H1 (cell line): Measurements from ENCODE around the gene CCER1. TPM values are rescaled to one million over a fixed set of nuclear protein-coding genes. Genes with fewer than 3 reads are reported as not detected.

Experiments used
- polyA plus RNA-seq, 7 experiments: library from polyadenylated mRNA; depleted of rRNA in 3 of 7; stranded (reverse) in 5 of 7; unstranded in 2 of 7; fragments of >200 nt in 5 of 7; fragments of 200-250 nt in 2 of 7; gene quantifications; 1 replicate in 5 of 7; 2 replicates in 1 of 7; 4 replicates in 1 of 7; pipeline versions ENCODE4 v1.2.1 to v1.2.3, GENCODE V29; 2011 to 2013; ENCODE audit warnings: missing spikeins in 2 of 7, mixed read lengths in 2 of 7
- total RNA-seq: library from RNA; stranded (reverse); fragmentation: NEBNext Ultra II Directional; extraction: Animal tissue kit (Norgen Biotek cat#: 25700); gene quantifications from 2 replicates; pipeline ENCODE4 v1.2.1, GENCODE V29; 2021
- TF ChIP-seq, protein P1 (sequence below): IDR thresholded peaks from 2 replicates; pipeline ENCODE4 v1.6.1; 2012; ENCODE audit warnings: inconsistent platforms

CCER1 gene
- total and polyA plus RNA-seq, 2 of the 8 experiments (the other 6 are each of a cell fraction or from before 2014, with no cell fraction given) = not detected

DNA sequence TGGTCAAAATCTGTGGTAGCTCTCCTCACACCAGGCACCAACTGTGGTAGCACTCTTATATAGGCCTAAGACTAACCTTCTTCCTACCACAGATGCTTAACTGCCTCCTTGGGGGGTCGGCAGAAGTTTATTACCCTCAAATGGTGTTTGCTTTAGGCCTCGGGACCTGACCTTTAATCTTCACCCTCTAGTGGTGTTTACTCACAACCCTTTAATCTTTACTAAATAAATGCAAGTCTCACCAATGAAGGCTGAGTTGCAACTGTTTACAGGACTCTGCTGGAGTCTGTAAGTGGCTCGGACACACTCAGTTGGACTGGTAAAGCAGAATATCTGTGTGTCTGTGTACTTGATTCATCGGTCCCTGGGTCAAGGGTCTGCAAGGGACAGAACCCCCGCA is 29.4 kb downstream of the CCER1 start (continued):
- TF ChIP-seq, protein P1, sequence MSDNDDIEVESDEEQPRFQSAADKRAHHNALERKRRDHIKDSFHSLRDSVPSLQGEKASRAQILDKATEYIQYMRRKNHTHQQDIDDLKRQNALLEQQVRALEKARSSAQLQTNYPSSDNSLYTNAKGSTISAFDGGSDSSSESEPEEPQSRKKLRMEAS = no peak
